Hematopoietic multipotent progenitor cell treated with erythropoietin and hydrocortisone succinate and interleukin-3 and kit ligand, for 17 days (in vitro differentiated cells): Measurements from ENCODE around the gene LRRC45.

Experiments used
- DNase-seq: peaks from one replicate; pipeline ENCODE4 v3.0.0-alpha.2; 2015; ENCODE audit warnings: low spot score

LRRC45 gene

DNA sequence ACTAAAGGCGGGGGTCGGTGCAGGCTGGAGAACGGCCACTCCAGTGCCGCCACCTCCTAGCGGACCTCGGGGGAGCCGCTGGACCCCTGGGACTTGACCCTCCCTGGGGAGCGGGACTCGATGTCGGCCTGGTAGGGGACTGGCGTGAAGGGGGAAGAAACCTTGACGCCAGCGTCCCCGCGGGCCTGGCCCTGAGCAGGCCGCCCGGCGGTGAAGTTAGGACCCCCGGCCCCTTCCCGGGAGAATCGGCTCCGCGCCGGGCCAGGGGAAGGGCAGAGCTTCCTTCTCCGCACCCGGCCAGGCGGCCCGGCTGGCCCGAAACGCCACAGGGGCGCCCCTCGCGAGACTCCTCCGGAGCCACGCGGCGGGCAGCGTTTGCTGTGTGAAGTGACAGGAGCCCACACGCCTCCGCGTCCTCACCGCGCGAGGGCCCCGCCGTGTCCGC, 42.1 kb downstream of the LRRC45 start:
- DNase-seq = no peak

DNA sequence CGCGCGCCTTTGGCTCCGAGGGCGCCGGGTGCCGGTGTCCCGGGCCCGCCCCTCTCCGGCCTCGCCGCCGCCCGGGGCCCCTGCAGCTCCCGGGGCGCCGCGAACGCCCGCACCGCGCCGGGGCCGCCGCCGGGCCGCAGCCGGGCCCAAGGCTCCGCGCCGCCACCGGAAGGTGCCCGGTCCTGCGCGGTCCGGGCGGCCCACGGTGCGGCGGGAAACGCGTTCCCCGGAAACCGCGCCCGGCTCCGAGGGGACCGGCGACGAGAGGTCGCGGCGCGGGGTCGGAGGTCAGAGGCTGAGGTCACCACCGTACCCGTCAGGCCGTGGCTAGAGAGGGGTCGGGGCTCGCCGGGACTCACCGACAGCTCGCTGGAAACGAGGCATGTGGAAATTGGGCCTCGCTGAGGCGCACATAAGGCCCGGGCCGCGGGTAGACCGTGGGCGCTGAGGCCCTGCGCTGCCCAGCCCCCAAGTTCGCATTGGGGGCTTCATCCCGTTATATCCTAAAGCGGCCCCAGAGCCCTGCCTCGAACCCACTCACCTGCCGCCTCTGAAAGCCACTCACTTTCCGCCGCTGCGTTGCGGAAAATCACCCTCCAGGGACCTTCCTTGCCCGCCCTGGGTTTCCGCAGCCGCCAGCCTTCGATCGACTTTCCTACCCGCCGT, 42.7 kb downstream of the LRRC45 start, which contains the start of gene DUS1L:
DUS1L (minus strand) TSS at position 167 of the 666 bp plus-strand sequence. CDS start 745 bp downstream, outside the sequence.
- DNase-seq = peak; percentile 64

DNA sequence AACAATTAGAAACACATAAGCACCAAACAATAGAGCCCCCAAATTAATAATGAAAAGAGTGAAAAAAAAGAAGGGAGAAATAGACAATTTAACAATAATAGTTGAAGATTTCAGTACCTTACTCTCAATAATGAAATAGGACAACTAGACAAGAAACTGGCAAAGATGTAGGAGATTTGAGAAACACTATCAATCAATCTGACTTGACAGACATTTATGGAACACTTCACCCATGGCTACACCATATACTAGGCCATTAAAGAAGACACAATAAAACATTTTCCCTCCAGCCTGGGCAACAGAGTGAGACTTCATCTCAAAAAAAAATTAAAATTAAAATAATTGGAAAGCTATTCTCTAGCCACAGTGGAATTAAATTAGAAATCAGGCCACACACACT, 47.5 kb downstream of the LRRC45 start:
- DNase-seq = no peak

DNA sequence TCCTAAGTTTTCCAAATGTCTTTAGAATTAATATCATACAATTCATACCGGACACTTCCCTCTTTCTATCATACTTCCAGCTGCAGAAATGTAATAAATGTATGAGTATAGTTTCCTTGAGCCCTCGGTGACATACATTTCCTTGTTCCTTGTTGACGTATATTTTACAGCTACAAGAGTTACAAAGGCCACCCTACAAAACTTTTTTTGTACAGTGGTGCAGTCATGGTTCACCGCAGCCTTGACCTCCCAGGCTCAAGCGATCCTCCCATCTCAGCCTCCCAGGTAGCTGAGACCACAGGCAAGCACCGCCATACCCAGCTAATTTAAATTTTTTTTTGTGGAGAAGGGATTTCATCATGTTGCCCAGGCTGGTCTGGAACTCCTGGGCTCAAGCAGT, 49.7 kb downstream of the LRRC45 start:
- DNase-seq = no peak

DNA sequence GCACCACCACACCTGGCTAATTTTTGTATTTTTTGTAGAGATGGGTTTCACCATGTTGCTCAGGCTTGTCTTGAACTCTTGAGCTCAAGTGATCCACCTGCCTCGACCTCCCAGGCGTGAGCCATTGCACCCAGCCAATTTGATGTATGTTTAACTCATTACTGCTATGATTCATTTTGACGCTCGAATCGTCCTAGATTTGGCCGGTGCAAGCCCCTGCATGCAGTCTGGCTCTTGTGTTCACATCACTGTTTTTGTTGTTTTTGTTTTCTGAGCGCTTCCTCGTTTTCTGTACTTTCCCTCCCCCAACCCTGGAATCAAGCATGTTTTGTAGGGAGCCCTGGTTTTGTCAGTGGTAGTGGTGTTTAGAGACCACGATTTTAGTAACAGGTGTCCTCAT, 50.3 kb downstream of the LRRC45 start:
- no peak for DNase-seq

DNA sequence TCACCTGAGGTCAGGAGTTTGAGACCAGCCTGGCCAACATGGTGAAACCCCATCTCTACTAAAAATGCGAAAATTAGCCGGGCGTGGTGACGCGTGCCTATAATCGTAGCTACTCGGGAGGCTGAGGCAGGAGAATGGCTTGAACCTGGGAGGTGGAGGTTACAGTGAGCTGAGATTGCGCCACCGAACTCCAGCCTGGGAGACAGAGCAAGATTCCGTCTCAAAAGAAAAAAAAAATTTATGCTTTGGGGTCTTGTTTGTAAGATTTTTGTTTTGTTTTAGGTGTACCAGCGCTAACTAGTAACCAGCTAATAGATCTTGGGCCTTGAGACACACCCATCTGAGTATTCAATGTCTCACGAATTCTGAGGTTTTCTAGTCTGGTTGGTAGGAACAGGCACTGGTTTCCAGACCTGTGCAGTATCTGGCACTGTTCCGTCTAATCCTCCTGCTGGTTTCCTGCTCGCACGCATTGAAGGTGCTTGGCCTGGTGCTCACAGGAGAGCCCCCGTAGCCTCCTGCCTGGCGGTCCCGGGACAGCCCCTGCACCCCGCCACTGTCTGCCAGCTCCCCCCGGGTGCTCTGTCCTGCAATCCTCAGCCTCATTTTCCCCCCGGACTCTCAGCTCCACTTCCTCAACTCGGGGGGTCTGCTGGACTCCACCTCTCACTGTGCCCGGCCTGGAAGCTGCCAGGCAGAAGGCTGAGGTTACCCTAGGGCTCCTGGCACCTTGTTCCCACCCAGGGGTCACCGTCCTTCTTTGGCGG, 53.1 kb downstream of the LRRC45 start:
- DNase-seq = no peak

DNA sequence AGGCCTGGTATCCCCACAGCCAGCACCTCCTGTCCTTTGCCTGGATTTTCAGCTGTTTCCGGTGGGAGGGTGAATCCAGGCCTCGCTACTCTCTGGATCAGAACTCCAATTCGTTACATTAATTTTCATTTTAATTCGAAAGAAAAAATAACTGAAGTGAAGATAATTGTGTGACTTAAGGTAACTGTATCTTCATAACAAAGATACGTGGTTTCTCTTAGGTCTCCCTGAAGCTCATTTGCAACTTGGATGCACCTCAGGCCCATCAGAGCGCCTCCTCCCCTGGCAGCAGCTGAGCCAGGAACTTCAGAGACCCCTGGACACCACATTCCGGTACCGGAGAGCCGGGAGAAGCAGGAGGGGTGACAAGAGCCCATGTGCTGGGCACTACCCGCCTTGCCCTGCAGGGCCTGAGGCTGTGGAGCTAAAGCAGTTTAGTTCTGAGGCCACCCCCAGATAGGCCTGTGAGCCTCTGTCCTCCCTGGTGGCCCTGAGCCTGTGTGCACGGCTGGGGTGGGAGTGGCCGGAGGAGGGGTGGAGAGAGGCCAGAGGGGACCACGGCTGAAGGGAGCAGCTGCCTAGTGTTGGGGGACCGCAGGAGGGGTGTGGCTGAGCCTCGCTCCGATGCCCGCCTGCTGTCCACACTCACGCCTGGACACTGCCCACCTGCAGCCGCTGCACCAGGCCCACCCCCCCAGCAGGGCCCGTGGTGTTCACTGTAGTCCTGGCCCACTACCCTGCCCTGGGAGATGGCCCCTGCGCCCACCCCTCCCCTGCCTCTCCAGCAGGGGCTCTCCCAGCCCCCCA, 53.9 kb downstream of the LRRC45 start:
- no peak for DNase-seq

DNA sequence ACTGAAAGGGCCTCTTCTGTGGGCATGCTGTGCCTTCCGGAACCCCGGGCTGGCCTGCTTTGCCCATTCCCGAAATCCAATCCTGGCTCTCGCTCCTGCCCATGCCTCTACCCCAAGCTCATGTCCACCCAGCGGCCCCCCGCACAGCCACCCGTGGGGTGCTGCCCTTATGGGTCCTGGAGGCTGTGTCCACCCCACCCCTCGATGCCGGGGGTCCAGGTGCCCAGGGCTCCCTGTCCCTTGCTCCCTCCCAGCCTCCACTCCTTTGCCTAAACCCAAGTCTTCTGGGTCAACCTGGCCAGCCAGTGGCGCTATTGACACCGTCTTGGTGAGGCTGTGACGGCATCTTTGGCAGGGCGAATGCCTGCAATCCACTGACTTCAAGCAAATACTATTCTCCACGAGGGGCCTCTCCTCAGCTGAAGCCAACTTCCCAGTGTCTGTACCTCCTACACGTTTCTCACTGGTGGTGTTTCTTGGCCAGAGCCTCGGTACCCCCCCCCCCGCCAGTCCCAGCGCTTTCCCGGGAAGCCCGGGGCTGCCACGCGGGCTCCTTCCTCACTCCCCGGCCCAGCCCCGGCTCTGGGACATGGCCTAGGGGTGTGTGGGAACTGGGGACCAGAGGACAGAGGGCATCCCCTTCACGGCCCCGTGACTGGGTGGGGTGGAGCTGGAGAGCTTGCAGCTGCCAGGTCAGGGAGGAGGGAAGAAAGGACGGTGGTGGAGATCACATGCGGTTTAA, 54.7 kb downstream of the LRRC45 start:
- DNase-seq = no peak

DNA sequence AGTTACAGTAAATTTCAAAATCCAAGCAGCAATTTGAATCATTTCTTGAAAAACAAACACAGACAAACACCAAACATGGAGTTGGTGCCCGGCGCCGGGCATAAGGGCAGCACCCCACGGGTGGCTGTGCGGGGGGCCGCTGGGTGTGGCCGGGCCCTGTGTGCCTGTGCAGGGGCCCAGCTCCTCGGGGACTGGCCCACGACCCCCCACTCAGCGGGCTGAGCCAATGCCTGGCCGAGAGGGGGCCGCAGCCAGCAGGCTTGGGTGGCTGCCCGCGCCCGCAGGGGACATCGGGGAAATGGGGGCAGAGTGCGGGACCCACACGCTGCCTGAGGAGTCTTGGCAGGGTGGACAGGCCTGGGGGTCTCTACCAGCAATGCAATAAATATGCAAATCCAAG, 55.3 kb downstream of the LRRC45 start:
- DNase-seq = no peak

DNA sequence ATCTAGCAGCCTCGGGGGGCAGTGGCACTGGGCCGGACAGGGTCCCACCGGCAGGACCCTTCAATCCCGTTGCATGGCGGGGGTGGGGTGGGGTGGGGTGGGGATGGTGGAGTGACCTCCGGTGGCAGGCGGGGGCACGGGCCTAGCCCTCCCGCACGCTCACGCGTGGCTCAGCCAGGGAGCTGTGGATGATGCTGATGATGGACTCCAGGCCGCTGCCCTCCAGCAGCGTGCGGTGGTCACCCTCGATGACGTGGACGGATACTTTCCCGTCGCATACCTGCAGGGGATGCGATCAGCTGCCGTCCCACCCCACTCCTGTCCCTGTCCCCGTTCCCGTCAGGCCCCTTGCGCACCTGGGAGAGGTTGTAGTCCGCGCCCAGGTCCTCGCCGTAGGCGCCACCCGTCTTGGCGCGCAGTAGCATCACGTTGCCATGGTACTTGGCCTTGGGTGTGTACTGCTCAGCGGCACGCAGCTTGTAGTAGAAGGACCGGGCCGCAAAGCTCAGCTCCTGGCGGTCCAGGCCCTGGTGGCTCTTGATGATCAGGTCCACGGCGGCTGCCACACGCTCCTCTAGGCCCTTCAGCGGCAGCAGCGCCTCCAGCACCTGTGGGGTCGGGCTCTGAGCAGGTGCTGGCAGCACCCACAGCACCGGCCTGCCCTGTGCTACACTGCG, 56.0 kb downstream of the LRRC45 start:
- no peak for DNase-seq

DNA sequence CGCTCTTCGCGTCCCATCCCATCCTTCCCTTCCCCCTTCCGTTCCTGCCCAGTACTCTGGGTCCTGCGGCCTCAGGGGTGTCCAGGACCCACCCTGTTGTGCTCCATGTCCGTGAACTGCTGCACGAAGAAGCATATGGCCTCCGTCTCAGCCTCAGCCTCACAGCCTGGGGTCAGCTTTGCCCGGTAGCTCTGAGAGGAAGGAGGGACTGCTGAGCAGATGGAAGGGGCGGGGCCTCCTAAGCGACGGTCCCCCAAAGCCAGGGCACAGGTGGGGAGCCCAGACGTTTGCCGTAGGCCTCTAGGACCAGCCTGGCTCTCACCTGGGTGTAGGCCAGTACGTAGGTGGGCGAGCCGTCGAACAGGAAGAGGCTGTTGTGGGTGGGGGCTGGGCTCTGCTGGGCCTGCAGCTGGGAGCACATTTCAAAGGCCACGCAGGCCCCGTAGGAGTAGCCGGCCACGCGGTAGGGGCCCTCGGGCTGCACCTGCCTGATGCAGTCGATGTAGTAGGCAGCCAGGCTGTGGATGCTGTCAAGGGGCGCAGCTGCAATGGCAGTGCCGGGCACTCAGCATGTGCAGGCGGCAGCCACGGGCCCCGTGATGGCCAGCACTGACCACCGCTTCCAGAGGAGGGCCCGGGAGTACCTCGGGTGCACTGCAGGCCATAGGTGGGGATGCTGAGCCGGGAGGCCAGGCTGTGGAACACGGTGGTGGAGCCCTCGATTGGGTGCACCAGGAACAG, 57.1 kb downstream of the LRRC45 start:
- DNase-seq = no peak
